Endothelial cell of umbilical vein (primary cell): ENCODE data around the gene PPP1R16B. TPM values are rescaled to one million over a fixed set of nuclear protein-coding genes. Genes with fewer than 3 reads are reported as not detected.

ENCODE experiments used
- BruUV-seq: library from RNA; stranded (reverse); fragments of 400-500 nt; replicated peaks from 2 replicates; lab custom pipeline; 2021; lab: Mats Ljungman, UMichigan
- CTCF ChIA-PET: fragments of 300-600, 350-600 bp; sonication (Branson Sonifier 250); formaldehyde crosslinking; loops from one replicate; lab custom pipeline; 2021; ENCODE audit warnings: antibody characterized with exemption, inconsistent platforms; lab: Charles Lee
- POLR2A ChIA-PET: fragments of 300-600, 350-600 bp; sonication (Branson Sonifier 250); formaldehyde crosslinking; loops from one replicate; lab custom pipeline; 2021; ENCODE audit warnings: antibody characterized with exemption, inconsistent platforms; lab: Charles Lee
- DNase-seq: peaks from one replicate; pipeline ENCODE4 v3.0.0-alpha.2; 2011; ENCODE audit warnings: low read depth, low spot score
- FAIRE-seq: peaks from 2 replicates; lab custom pipeline; 2011; peaks lifted over from hg19 to GRCh38; lab: Jason Lieb, UNC
- H2AFZ ChIP-seq: 2 replicates; pipeline ENCODE4 v1.6.0; 2012; ENCODE audit warnings: low read depth, low read length, control low read depth, inconsistent platforms
- H3K27ac ChIP-seq: 2 replicates; pipeline ENCODE4 v1.5.1; 2011; ENCODE audit warnings: low read depth, mild to moderate bottlenecking, control low read depth, low read length, moderate library complexity; ENCODE audit not compliant: insufficient read depth
- H3K27me3 ChIP-seq, 2 experiments: 2 replicates each; pipeline versions ENCODE4 v1.6.0 to v1.6.1; 2011; ENCODE audit warnings: low read length in 2 of 2, mixed read lengths in 1 of 2; ENCODE audit not compliant: control insufficient read depth in 2 of 2, insufficient read depth in 2 of 2
- H3K36me3 ChIP-seq, 2 experiments: 2 replicates in 1 of 2; 3 replicates in 1 of 2; pipeline ENCODE4 v1.5.1; 2011; ENCODE audit warnings: low read length in 2 of 2, mild to moderate bottlenecking in 1 of 2, moderate library complexity in 1 of 2; ENCODE audit not compliant: control insufficient read depth in 2 of 2, insufficient read depth in 2 of 2; ENCODE audit errors: extremely low read depth in 1 of 2
- H3K4me1 ChIP-seq: 3 replicates; pipeline ENCODE4 v1.5.1; 2011; ENCODE audit warnings: mild to moderate bottlenecking, low read length; ENCODE audit not compliant: control insufficient read depth, insufficient read depth; ENCODE audit errors: extremely low read depth
- H3K4me2 ChIP-seq: 2 replicates; pipeline ENCODE4 v1.6.1; 2011; ENCODE audit warnings: low read length, control low read depth, mixed read lengths; ENCODE audit not compliant: insufficient read depth
- H3K4me3 ChIP-seq, 3 experiments: fragments of 200-600 bp in 1 of 3; sonication (generic), shearing (Covaris generic) in 1 of 3; replicated peaks in 1 of 3; 2 replicates each; pipeline ENCODE4 v1.5.1; 2011 to 2016; ENCODE audit warnings: control low read depth in 3 of 3, low read length in 3 of 3, mild to moderate bottlenecking in 2 of 3, inconsistent platforms in 1 of 3, low read depth in 1 of 3, moderate library complexity in 1 of 3; ENCODE audit not compliant: insufficient read depth in 1 of 3
- H3K79me2 ChIP-seq: 2 replicates; pipeline ENCODE4 v1.6.0; 2012; ENCODE audit warnings: low read length, inconsistent platforms; ENCODE audit not compliant: control insufficient read depth, insufficient read depth
- H3K9ac ChIP-seq: replicated peaks from 2 replicates; pipeline ENCODE3; 2011; ENCODE audit warnings: low read length, control low read depth; ENCODE audit not compliant: insufficient read depth; ENCODE audit errors: extremely low read depth
- H3K9me1 ChIP-seq: replicated peaks from 3 replicates; pipeline ENCODE4 v1.6.0; 2011; ENCODE audit warnings: mild to moderate bottlenecking, low read length; ENCODE audit not compliant: control insufficient read depth, insufficient read depth; ENCODE audit errors: extremely low read depth
- H3K9me3 ChIP-seq: replicated peaks from 2 replicates; pipeline ENCODE4 v1.5.1; 2012; ENCODE audit warnings: low read length, inconsistent platforms; ENCODE audit not compliant: control insufficient read depth, insufficient read depth
- H4K20me1 ChIP-seq: replicated peaks from 2 replicates; pipeline ENCODE3; 2011; ENCODE audit warnings: mild to moderate bottlenecking, low read length; ENCODE audit not compliant: control insufficient read depth, insufficient read depth; ENCODE audit errors: extremely low read depth
- CTCF ChIP-seq, 2 donors: IDR thresholded peaks; 1 replicate in 1 of 2; 2 replicates in 1 of 2; pipeline ENCODE4 v1.5.1; 2011; ENCODE audit warnings: low read length in 2 of 2, mild to moderate bottlenecking in 2 of 2, moderate library complexity in 2 of 2, control low read depth in 1 of 2, inconsistent platforms in 1 of 2, low read depth in 1 of 2; ENCODE audit not compliant: insufficient read depth in 1 of 2; ENCODE audit errors: extremely low read depth in 1 of 2
- EZH2 ChIP-seq: IDR thresholded peaks from 2 replicates; pipeline ENCODE4 v1.6.1; 2012; ENCODE audit warnings: borderline replicate concordance, low read depth, mild to moderate bottlenecking, moderate library complexity, low read length, inconsistent platforms; ENCODE audit not compliant: severe bottlenecking
- FOS ChIP-seq: IDR thresholded peaks from 2 replicates; pipeline ENCODE4 v1.6.1; 2011; ENCODE audit warnings: mild to moderate bottlenecking, low read length, moderate library complexity, borderline replicate concordance; ENCODE audit not compliant: insufficient read depth
- GATA2 ChIP-seq: IDR thresholded peaks from 2 replicates; pipeline ENCODE4 v1.7.0; 2011; ENCODE audit warnings: low read depth, mild to moderate bottlenecking, moderate library complexity, mixed read lengths, low read length; ENCODE audit not compliant: insufficient read length, insufficient read depth
- MAX ChIP-seq: IDR thresholded peaks from 2 replicates; pipeline ENCODE4 v1.6.1; 2011; ENCODE audit not compliant: insufficient read depth, insufficient read length
- MYC ChIP-seq: IDR thresholded peaks from one replicate; pipeline ENCODE4 v1.6.1; 2011; ENCODE audit warnings: mild to moderate bottlenecking, low read depth, low read length
- dilution Hi-C: fragments of 300-500 bp; cut with MboI; formaldehyde crosslinking; loops from one replicate; pipeline ENCODE4 v1.15.0; 2019; ENCODE audit warnings: low sequenced_read_pairs; ENCODE audit not compliant: extremely low pct_ligation_motif_present
- intact Hi-C: fragments of 100-400 bp; cut with micrococcal nuclease; formaldehyde crosslinking; loops from one replicate; pipeline ENCODE4 v1.10.0; 2022
- polyA plus RNA-seq, 4 experiments: library from polyadenylated mRNA; depleted of rRNA in 3 of 4; stranded (reverse) in 3 of 4; unstranded in 1 of 4; fragments of >200 nt; gene quantifications; 2 replicates each; pipeline versions ENCODE4 v1.2.1 to v1.2.3, GENCODE V29; 2011 to 2012; ENCODE audit warnings: missing spikeins in 1 of 4
- total RNA-seq: library from RNA; stranded (reverse); gene quantifications from 2 replicates; pipeline ENCODE4 v1.2.3, GENCODE V29; 2021

The PPP1R16B gene
- total and polyA plus RNA-seq, 2 donors (not counting 3 experiments of a cell fraction or from before 2014, with no cell fraction given): 34.7 to 68.1 TPM

- dilution Hi-C loops (no loop called here), intact Hi-C loops (no loop called here)
- Histone ChIP-seq H3K9ac (no peak overlapping the region), H3K27ac (no peak overlapping the region), H3K36me3 (peaks cover 17 to 36% of the 10 kb centered on the region in 2 experiments), H3K4me3 (no peak overlapping the region), H3K9me1 (no peaks in the 10 kb centered on the region), H3K9me3 (no peaks in the 10 kb centered on the region), H4K20me1 (no peaks in the 10 kb centered on the region), H3K79me2 (peaks cover 50% of the 10 kb centered on the region), H3K4me2 (no peak overlapping the region), H3K27me3 (no peaks in the 10 kb centered on the region), H3K4me1 (no peaks in the 10 kb centered on the region), H2AFZ (no peak overlapping the region)
- TF ChIP-seq EZH2 (no peak), MAX (no peak), MYC (no peak), CTCF (IDR thresholded peaks at IDR 0.05; ENCODE audit: extremely low read depth in 1 of 2, insufficient read depth in 1 of 2, low read depth in 1 of 2, low read length in 2 of 2) (no peak), FOS (no peak), GATA2 (no peak)
- ChIA-PET POLR2A (no interaction called here), CTCF (interaction anchor here (0.9 kb wide), 1 partner anchor 14 kb away, joined by 3 read pairs; no protein-coding TSS in a partner anchor)
- FAIRE-seq (no peak), DNase-seq (no peak)
- no TSS peak for BruUV-seq
Measured at GRCh38 chr20:38947931-38948362, 142.4 kb downstream of the PPP1R16B start.
